GM12865 (cell line): ENCODE data around the gene POGLUT3.

Experiments
- DNase-seq: peaks from one replicate; pipeline ENCODE4 v3.0.0; 2010; ENCODE audit warnings: low read depth
- H3K4me3 ChIP-seq: 2 replicates; pipeline ENCODE4 v1.5.1; 2011; ENCODE audit warnings: mild to moderate bottlenecking, low read depth, low read length, control low read depth
- TF ChIP-seq, protein P1 (sequence below): IDR thresholded peaks from 2 replicates; pipeline ENCODE4 v1.5.1; 2011; ENCODE audit warnings: low read length, control low read depth, low read depth, inconsistent platforms; ENCODE audit not compliant: insufficient read depth; ENCODE audit errors: missing control alignments

The POGLUT3 gene

DNA sequence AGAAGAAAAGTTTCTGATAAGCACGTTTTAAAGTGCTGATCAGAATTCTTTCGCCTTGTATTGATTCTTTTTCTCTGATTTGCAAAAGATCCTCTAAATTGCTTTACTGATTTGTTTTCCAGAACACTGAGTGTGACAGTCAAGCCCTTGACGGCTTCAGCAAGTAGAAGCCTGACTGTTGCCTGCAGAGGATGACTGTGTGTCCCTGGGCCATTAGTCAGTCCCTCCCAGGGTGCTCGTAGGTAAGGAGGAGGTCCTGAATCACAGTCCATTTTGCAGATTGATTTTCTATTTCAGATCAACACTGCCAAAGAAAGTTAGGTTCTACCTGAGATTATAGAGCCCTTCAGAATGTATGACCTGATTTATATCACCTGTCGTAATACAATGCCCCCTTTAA, 38.6 kb upstream of the POGLUT3 start:
- DNase-seq = no peak
- H3K4me3 ChIP-seq = no peak overlapping the region
- TF ChIP-seq, protein P1, sequence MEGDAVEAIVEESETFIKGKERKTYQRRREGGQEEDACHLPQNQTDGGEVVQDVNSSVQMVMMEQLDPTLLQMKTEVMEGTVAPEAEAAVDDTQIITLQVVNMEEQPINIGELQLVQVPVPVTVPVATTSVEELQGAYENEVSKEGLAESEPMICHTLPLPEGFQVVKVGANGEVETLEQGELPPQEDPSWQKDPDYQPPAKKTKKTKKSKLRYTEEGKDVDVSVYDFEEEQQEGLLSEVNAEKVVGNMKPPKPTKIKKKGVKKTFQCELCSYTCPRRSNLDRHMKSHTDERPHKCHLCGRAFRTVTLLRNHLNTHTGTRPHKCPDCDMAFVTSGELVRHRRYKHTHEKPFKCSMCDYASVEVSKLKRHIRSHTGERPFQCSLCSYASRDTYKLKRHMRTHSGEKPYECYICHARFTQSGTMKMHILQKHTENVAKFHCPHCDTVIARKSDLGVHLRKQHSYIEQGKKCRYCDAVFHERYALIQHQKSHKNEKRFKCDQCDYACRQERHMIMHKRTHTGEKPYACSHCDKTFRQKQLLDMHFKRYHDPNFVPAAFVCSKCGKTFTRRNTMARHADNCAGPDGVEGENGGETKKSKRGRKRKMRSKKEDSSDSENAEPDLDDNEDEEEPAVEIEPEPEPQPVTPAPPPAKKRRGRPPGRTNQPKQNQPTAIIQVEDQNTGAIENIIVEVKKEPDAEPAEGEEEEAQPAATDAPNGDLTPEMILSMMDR = no peak

- TF ChIP-seq, protein P1 = no peak
- no peak for DNase-seq
- no peak overlapping the region for H3K4me3 ChIP-seq
Measured at GRCh38 chr11:108535384-108535955, 37.3 kb upstream of the POGLUT3 start.

- TF ChIP-seq, protein P1 = no peak
- H3K4me3 ChIP-seq = no peak overlapping the region
- DNase-seq = no peak
Measured at GRCh38 chr11:108534274-108534882, 36.2 kb upstream of the POGLUT3 start.

GRCh38 chr11:108530426-108530825, 32.2 kb upstream of the POGLUT3 start:
- TF ChIP-seq, protein P1 = no peak
- H3K4me3 ChIP-seq = no peak overlapping the region

GRCh38 chr11:108527382-108527781, 29.2 kb upstream of the POGLUT3 start:
- no peak for DNase-seq
- H3K4me3 ChIP-seq = no peak overlapping the region
- TF ChIP-seq, protein P1 = no peak

More at GRCh38 chr11:108530426-108530825, 32.2 kb upstream of the POGLUT3 start:
- DNase-seq = no peak

DNA sequence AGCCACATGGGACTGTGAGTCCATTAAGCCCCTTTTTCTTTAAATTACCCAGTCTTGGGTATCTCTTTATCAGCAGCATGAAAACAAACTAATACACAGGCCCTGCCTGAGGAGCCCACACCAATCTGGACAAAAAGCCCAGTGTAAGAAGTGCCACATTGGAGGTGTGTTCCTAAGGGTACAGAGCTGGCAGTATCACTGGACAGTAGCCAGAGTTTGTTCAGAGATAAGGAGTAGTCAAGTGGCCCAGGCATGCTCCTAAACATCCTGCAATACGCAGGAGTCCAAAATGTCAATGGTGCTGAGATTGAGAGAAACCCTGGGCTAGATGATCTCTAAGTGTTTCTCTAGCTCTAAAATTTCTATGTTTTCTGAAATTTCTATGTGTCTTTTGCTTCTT, 27.0 kb upstream of the POGLUT3 start:
- H3K4me3 ChIP-seq = no peak overlapping the region
- DNase-seq = no peak
- TF ChIP-seq, protein P1 = no peak

DNA sequence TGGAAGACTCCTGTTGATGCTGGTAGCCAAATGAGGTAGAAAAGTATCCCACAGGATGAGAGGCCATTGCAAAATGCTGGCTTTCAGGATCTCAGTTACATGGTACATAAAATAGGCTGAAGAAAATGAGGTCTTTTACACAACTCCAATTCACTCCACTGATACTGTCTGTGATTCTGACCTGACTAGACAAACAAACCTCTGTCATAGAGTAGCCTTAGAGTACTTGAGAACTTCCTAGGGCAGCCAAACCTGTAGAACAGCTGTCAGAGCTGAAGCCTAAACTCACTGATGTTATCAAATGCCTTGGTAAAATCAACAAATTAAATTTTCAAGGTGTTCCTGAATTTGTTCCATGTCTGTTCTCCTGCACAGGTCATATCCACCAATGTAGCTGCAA, 26.2 kb upstream of the POGLUT3 start:
- TF ChIP-seq, protein P1 = no peak
- no peak overlapping the region for H3K4me3 ChIP-seq
- no peak for DNase-seq
